ENCODE measurements around the gene SLTM. TPM values are rescaled to one million over a fixed set of nuclear protein-coding genes. Genes with fewer than 3 reads are reported as not detected.
"Not testable (repeated sequence)": the region's sequence is repeated elsewhere in the genome, so short reads cannot be mapped to it uniquely, and the experiment has no call there.

Gene SLTM
- total RNA-seq, 1 experiment from 2014 or later = 110 TPM

DNA sequence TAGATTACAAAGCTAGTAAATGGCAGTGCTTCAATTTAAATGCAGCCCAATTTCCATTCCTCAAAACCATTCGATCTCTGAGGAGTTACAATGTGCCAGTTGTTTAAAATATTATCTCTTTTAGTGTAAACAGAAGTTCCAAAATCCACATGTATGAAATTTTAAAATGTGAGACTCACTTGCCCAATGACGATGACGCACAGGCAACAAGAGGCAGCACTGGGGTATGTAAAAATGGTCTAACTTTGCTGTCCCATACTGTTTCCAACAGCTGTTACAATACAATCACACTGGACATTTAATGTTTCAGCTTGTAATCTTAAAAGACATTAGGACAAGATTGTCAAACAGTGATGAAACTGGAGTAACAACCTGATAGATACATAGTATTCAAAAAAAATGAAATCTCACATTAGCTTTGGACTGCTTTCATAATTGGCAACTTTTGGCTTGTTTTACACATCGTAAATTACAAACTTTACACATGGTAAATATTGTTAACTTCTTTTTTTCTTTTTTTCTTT is 12.2 kb downstream of the SLTM start:
- peaks cover 17% of the 10 kb centered on the region for H4K20me1 ChIP-seq (ENCODE audit: insufficient read depth)
- H3F3A ChIP-seq (ENCODE audit: insufficient read depth, low read depth) = peaks cover 7% of the 10 kb centered on the region; the same call in 1 of the 2 replicates
- H3K4me2 ChIP-seq = no peak overlapping the region
- ChIA-PET CTCF (interaction anchor here (0.7 kb wide), 1 partner anchor 122 kb away, joined by 3 read pairs; no protein-coding TSS in a partner anchor), POLR2A (ENCODE audit: unreplicated experiment) (interaction anchor here (0.7 kb wide), 1 partner anchor 1311 kb away, joined by 5 read pairs; no protein-coding TSS in a partner anchor)
- no peak overlapping the region for H2AFZ ChIP-seq
- H3K27ac ChIP-seq = no peak overlapping the region
- H3K4me1 ChIP-seq (replicated peaks; ENCODE audit: insufficient read depth) = no peaks in the 10 kb centered on the region
- H3K27me3 ChIP-seq (ENCODE audit: insufficient read depth, low read depth) = no peaks in the 10 kb centered on the region
- no peak for TF ChIP-seq CTCF (conservative IDR thresholded peaks at IDR 0.05)
- no peak for TF ChIP-seq EZH2 (IDR thresholded peaks at IDR 0.05; ENCODE audit: low read depth)
- peaks cover 85% of the 10 kb centered on the region for H3K79me2 ChIP-seq (ENCODE audit: low read depth)
- H3K36me3 ChIP-seq (ENCODE audit: low read depth) = peaks cover 16% of the 10 kb centered on the region
- no peak overlapping the region for H3K4me3 ChIP-seq
- no peaks in the 10 kb centered on the region for H3K9me2 ChIP-seq (ENCODE audit: insufficient read depth)
- no peaks in the 10 kb centered on the region for H3K9me3 ChIP-seq (ENCODE audit: insufficient read depth, low read depth)
- BruUV-seq (replicated peaks) = no TSS peak
- intact Hi-C loops (cut with micrococcal nuclease; ENCODE audit: unreplicated experiment) = no loop called here
- DNase-seq = no peak

GRCh38 chr15:58920447-58920846 is 13.0 kb downstream of the SLTM start:
- peaks cover 78% of the 10 kb centered on the region for H3K79me2 ChIP-seq (ENCODE audit: low read depth)
- intact Hi-C loops (cut with micrococcal nuclease; ENCODE audit: unreplicated experiment); H3K9me2 ChIP-seq (ENCODE audit: insufficient read depth); H3K27ac ChIP-seq; H3K4me1 ChIP-seq (replicated peaks; ENCODE audit: insufficient read depth); H3K4me3 ChIP-seq; H3K9me3 ChIP-seq (ENCODE audit: insufficient read depth, low read depth); BruUV-seq (replicated peaks); DNase-seq; CTCF ChIA-PET; H3K4me2 ChIP-seq; H2AFZ ChIP-seq; H3K27me3 ChIP-seq (ENCODE audit: insufficient read depth, low read depth); H3F3A ChIP-seq (ENCODE audit: insufficient read depth, low read depth); POLR2A ChIA-PET (ENCODE audit: unreplicated experiment): not testable (repeated sequence)
- peaks cover 18% of the 10 kb centered on the region for H3K36me3 ChIP-seq (ENCODE audit: low read depth)
- peaks cover 20% of the 10 kb centered on the region for H4K20me1 ChIP-seq (ENCODE audit: insufficient read depth)

DNA sequence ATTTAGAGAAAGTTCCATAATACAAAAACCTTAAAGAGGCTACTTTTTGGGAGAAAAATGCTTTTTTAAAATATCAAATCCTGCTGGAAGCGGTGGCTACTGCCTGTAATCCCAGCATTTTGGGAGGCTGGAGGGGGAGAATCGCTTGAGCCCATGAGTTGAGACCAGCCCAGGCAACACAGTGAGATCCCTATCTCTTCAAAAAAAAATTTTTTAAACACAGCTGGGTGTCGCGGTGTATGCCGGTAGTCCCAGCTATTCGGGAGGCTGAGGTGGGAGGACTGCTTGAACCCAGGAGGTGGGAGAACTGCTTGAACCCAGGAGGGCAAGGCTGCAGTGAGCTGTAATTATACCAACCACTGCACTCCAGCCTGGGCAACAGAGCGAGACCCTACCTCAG is 14.2 kb downstream of the SLTM start:
- no peaks in the 10 kb centered on the region; the same call in 1 of the 2 replicates for H3K4me1 ChIP-seq (replicated peaks; ENCODE audit: insufficient read depth)
- intact Hi-C loops (cut with micrococcal nuclease; ENCODE audit: unreplicated experiment) = no loop called here
- peaks cover 77% of the 10 kb centered on the region for H3K79me2 ChIP-seq (ENCODE audit: low read depth)
- H4K20me1 ChIP-seq (ENCODE audit: insufficient read depth) = peaks cover 14% of the 10 kb centered on the region
- TF ChIP-seq CTCF (conservative IDR thresholded peaks at IDR 0.05) = no peak
- TF ChIP-seq EZH2 (IDR thresholded peaks at IDR 0.05; ENCODE audit: low read depth) = no peak
- no peak overlapping the region for H3K27ac ChIP-seq
- no peak for DNase-seq
- 0 out of 2 replicates have a peak, but pooled peaks cover 3% of the 10 kb centered on the region for H3F3A ChIP-seq (ENCODE audit: insufficient read depth, low read depth)
- H3K36me3 ChIP-seq (ENCODE audit: low read depth) = peaks cover 18% of the 10 kb centered on the region
- no peak overlapping the region for H2AFZ ChIP-seq
- BruUV-seq (replicated peaks) = no TSS peak
- ChIA-PET CTCF (interaction anchor here (0.7 kb wide), 1 partner anchor 218 kb away, joined by 4 read pairs; no protein-coding TSS in a partner anchor), POLR2A (ENCODE audit: unreplicated experiment) (no interaction called here)
- no peaks in the 10 kb centered on the region for H3K9me2 ChIP-seq (ENCODE audit: insufficient read depth)
- H3K4me2 ChIP-seq = no peak overlapping the region
- no peaks in the 10 kb centered on the region for H3K27me3 ChIP-seq (ENCODE audit: insufficient read depth, low read depth)
- H3K9me3 ChIP-seq (ENCODE audit: insufficient read depth, low read depth) = no peaks in the 10 kb centered on the region
- no peak overlapping the region for H3K4me3 ChIP-seq

DNA sequence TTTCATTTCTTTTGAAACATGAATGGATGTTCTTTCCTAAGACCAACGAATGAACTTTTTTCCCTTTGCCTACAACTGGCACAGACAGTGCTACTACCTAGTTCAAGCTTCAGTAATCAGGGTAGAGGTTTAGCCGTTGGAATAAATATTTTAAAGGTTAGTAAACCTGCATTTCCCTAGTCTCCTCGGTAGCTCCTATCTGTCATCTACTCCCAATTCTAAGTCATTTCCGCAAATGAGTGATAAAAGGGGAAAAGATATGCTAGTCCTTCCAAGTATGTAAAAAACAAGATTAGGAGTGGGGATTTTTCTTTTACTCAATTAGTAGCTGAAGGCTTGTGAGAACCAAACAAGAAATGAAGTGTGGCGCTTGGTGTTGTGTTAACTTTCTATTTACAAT is 15.2 kb downstream of the SLTM start:
- H2AFZ ChIP-seq = no peak overlapping the region
- no peaks in the 10 kb centered on the region for H3K9me2 ChIP-seq (ENCODE audit: insufficient read depth)
- CTCF ChIA-PET = no interaction called here
- H3K4me1 ChIP-seq (replicated peaks; ENCODE audit: insufficient read depth) = no peaks in the 10 kb centered on the region; the same call in 1 of the 2 replicates
- no peak overlapping the region for H3K4me2 ChIP-seq
- intact Hi-C loops (cut with micrococcal nuclease; ENCODE audit: unreplicated experiment) = no loop called here
- H3K36me3 ChIP-seq (ENCODE audit: low read depth) = peaks cover 24% of the 10 kb centered on the region
- H3K4me3 ChIP-seq = no peak overlapping the region
- peaks cover 7% of the 10 kb centered on the region; the same call in 1 of the 2 replicates for H3F3A ChIP-seq (ENCODE audit: insufficient read depth, low read depth)
- POLR2A ChIA-PET (ENCODE audit: unreplicated experiment) = no interaction called here
- 0 out of 2 replicates have a peak overlapping the region, but pooled peaks have one; percentile 19 for H3K27ac ChIP-seq
- peaks cover 70% of the 10 kb centered on the region for H3K79me2 ChIP-seq (ENCODE audit: low read depth)
- DNase-seq = no peak
- H4K20me1 ChIP-seq (ENCODE audit: insufficient read depth) = peaks cover 14% of the 10 kb centered on the region
- H3K27me3 ChIP-seq (ENCODE audit: insufficient read depth, low read depth) = no peaks in the 10 kb centered on the region
- TF ChIP-seq EZH2 (IDR thresholded peaks at IDR 0.05; ENCODE audit: low read depth) (no peak), CTCF (conservative IDR thresholded peaks at IDR 0.05) (no peak)
- BruUV-seq (replicated peaks) = no TSS peak
- H3K9me3 ChIP-seq (ENCODE audit: insufficient read depth, low read depth) = no peaks in the 10 kb centered on the region

DNA sequence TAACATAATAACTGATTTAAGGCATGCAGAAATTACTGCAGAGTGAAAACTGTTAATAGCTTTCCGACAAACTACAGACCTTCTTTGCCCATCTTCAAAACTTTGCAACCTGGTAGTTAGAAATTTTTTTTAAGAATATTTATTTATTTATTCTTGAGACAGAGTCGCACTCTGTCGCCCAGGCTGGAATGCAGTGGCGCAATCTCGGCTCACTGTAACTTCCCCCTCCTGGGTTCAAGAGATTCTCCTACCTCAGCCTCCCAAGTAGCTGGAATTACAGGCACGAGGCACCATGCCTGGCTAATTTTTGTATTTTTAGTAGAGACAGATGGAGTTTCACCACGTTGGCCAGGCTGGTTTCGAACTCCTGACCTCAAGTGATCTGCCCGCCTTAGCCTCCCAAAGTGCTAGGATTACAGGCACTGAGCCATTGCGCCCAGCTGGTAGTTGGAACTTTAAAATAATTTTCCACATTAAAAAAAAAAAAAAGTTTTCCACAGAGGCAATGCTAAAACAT is 15.8 kb downstream of the SLTM start:
- H3K9me2 ChIP-seq (ENCODE audit: insufficient read depth); intact Hi-C loops (cut with micrococcal nuclease; ENCODE audit: unreplicated experiment); H3F3A ChIP-seq (ENCODE audit: insufficient read depth, low read depth); BruUV-seq (replicated peaks); H3K27me3 ChIP-seq (ENCODE audit: insufficient read depth, low read depth); H3K27ac ChIP-seq; H3K4me3 ChIP-seq; H2AFZ ChIP-seq; H3K4me1 ChIP-seq (replicated peaks; ENCODE audit: insufficient read depth); H3K9me3 ChIP-seq (ENCODE audit: insufficient read depth, low read depth); DNase-seq; H3K4me2 ChIP-seq: not testable (repeated sequence)
- ChIA-PET CTCF (interaction anchor here (0.6 kb wide), 2 partner anchors 25 to 611 kb away, joined by 3 to 5 read pairs; no protein-coding TSS in a partner anchor), POLR2A (ENCODE audit: unreplicated experiment) (interaction anchor here (0.7 kb wide), 1 partner anchor 245 kb away, joined by 3 read pairs; no protein-coding TSS in a partner anchor)
- Histone ChIP-seq H4K20me1 (ENCODE audit: insufficient read depth) (peaks cover 14% of the 10 kb centered on the region), H3K36me3 (ENCODE audit: low read depth) (peaks cover 21% of the 10 kb centered on the region), H3K79me2 (ENCODE audit: low read depth) (peaks cover 65% of the 10 kb centered on the region)
